Breast epithelium (tissue), 4 donors: ENCODE data around the gene MRPS27. TPM values are rescaled to one million over a fixed set of nuclear protein-coding genes. Genes with fewer than 3 reads are reported as not detected.

Experiments used
- DNase-seq, 2 donors: peaks; one replicate each; pipeline ENCODE4 v3.0.0-alpha.2; 2019; ENCODE audit warnings: low spot score in 2 of 2
- H3K27ac ChIP-seq, 2 donors: fragments of 200-600 bp; sonication (generic) in 1 of 2; one replicate each; pipeline ENCODE4 v1.5.1; 2016 to 2019; ENCODE audit warnings: mild to moderate bottlenecking in 1 of 2
- H3K27me3 ChIP-seq, 2 donors: fragments of 200-600 bp; sonication (generic) in 1 of 2; one replicate each; pipeline versions ENCODE4 v1.5.1 to v1.6.0; 2017 to 2019; ENCODE audit warnings: control low read depth in 1 of 2, mild to moderate bottlenecking in 1 of 2
- H3K36me3 ChIP-seq: fragments of 200-600 bp; one replicate; pipeline ENCODE4 v1.5.1; 2019
- H3K4me1 ChIP-seq, 2 donors: fragments of 200-600 bp; sonication (generic); one replicate each; pipeline ENCODE4 v1.5.1; 2016 to 2019; ENCODE audit warnings: control low read depth in 1 of 2
- H3K4me3 ChIP-seq, 3 donors: fragments of 200-600 bp; sonication (generic); 1 replicate in 2 of 3; 2 replicates in 1 of 3; pipeline ENCODE4 v1.5.1; 2016 to 2019; ENCODE audit warnings: mild to moderate bottlenecking in 3 of 3, moderate library complexity in 2 of 3
- H3K9me3 ChIP-seq, 2 donors: fragments of 200-600 bp; sonication (generic) in 1 of 2; one replicate each; pipeline ENCODE4 v1.5.1; 2016 to 2019; ENCODE audit warnings: control low read depth in 1 of 2
- POLR2A ChIP-seq: fragments of 450-650 bp; IDR thresholded peaks from one replicate; pipeline ENCODE4 v1.6.1; 2016; ENCODE audit warnings: antibody characterized with exemption, mild to moderate bottlenecking, moderate library complexity
- POLR2AphosphoS5 ChIP-seq, 3 donors: sonication (generic); formaldehyde crosslinking; IDR thresholded peaks; one replicate each; pipeline ENCODE4 v1.6.1; 2017; ENCODE audit warnings: antibody characterized with exemption in 3 of 3
- intact Hi-C: fragments of 100-400 bp; cut with DNase I; formaldehyde crosslinking; loops from one replicate; pipeline ENCODE4 v1.15.1; 2023; ENCODE audit warnings: low total_unique reads
- total RNA-seq, 3 donors: library from RNA; depleted of rRNA; stranded (reverse); fragments of >200 nt; gene quantifications; one replicate each; pipeline ENCODE4 v1.1.0, GENCODE V29; 2016
- TF ChIP-seq, protein P1 (sequence below), 3 donors: fragments of 450-650 bp; IDR thresholded peaks; one replicate each; pipeline ENCODE4 v1.5.1; 2016 to 2017; ENCODE audit warnings: antibody characterized with exemption in 3 of 3, mild to moderate bottlenecking in 3 of 3, moderate library complexity in 3 of 3

Gene MRPS27
- total RNA-seq, 3 donors from 2014 or later = 47.8 to 71.3 (median 51.8) TPM

GRCh38 chr5:72231991-72232703 lies 87.9 kb downstream of the MRPS27 start:
- TF ChIP-seq POLR2A (no peak), POLR2AphosphoS5 (IDR thresholded peaks at IDR 0.05) (no peak)
- TF ChIP-seq, protein P1, sequence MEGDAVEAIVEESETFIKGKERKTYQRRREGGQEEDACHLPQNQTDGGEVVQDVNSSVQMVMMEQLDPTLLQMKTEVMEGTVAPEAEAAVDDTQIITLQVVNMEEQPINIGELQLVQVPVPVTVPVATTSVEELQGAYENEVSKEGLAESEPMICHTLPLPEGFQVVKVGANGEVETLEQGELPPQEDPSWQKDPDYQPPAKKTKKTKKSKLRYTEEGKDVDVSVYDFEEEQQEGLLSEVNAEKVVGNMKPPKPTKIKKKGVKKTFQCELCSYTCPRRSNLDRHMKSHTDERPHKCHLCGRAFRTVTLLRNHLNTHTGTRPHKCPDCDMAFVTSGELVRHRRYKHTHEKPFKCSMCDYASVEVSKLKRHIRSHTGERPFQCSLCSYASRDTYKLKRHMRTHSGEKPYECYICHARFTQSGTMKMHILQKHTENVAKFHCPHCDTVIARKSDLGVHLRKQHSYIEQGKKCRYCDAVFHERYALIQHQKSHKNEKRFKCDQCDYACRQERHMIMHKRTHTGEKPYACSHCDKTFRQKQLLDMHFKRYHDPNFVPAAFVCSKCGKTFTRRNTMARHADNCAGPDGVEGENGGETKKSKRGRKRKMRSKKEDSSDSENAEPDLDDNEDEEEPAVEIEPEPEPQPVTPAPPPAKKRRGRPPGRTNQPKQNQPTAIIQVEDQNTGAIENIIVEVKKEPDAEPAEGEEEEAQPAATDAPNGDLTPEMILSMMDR (IDR thresholded peaks at IDR 0.05) = no peak
- Histone ChIP-seq H3K36me3 (no peaks in the 10 kb centered on the region), H3K27me3 (no peaks in the 10 kb centered on the region), H3K27ac (no peak overlapping the region), H3K4me1 (no peaks in the 10 kb centered on the region), H3K4me3 (no peak overlapping the region), H3K9me3 (no peaks in the 10 kb centered on the region)
- no peak for DNase-seq
- intact Hi-C loops = no loop called here

DNA sequence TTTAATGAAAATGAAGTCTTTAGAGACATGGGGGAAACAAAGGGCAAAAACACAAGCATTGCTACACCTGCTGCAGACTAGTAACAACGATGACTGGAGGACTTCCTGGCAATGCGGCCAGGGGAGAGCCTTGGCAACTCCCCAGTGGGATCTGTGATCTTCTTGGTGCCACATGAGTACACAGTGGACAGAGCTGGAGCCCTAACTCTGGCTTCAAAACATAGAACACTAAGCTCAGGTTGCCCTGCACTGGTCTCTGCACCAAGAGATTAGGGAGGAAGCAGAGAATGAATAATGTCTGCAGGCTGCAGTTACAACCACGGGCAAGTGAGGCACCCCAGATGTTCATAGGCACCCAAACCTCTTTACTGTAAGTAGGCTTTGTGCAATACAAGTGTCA lies 91.1 kb downstream of the MRPS27 start:
- no peak for DNase-seq
- TF ChIP-seq POLR2AphosphoS5 (IDR thresholded peaks at IDR 0.05) (no peak), POLR2A (no peak)
- TF ChIP-seq, protein P1 (IDR thresholded peaks at IDR 0.05) = no peak
- H3K27me3 ChIP-seq = no peaks in the 10 kb centered on the region
- H3K4me1 ChIP-seq = no peaks in the 10 kb centered on the region
- intact Hi-C loops = no loop called here
- H3K27ac ChIP-seq = no peak overlapping the region
- no peaks in the 10 kb centered on the region for H3K36me3 ChIP-seq
- no peaks in the 10 kb centered on the region for H3K9me3 ChIP-seq
- H3K4me3 ChIP-seq = no peak overlapping the region

DNA sequence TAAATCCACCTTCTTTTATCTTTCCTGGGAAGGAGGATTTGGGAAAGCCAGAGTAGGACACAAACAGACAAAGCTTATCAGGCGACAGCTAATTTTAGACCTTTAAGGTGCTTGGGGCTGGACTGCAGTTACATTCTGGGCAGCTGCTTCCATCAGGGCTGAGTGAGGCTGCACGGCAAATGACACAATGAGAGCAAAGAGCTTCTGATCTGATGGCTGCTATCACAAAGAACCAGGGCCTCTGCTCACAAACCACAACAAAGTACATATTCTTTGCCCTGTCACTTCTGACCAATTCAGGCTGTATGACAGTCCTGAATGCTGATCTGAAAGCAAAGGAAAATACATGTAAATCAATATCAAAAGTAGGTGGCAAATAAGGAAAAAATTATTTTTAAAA lies 93.1 kb downstream of the MRPS27 start:
- no peaks in the 10 kb centered on the region for H3K36me3 ChIP-seq

GRCh38 chr5:72225741-72226140 lies 94.3 kb downstream of the MRPS27 start:
- Histone ChIP-seq H3K9me3 (no peaks in the 10 kb centered on the region), H3K27me3 (no peaks in the 10 kb centered on the region), H3K4me3 (no peak overlapping the region), H3K4me1 (no peaks in the 10 kb centered on the region), H3K36me3 (no peaks in the 10 kb centered on the region), H3K27ac (no peak overlapping the region)
- intact Hi-C loops = no loop called here
- TF ChIP-seq POLR2AphosphoS5 (IDR thresholded peaks at IDR 0.05) = no peak
- no peak for TF ChIP-seq POLR2A
- TF ChIP-seq, protein P1 (IDR thresholded peaks at IDR 0.05) = no peak
- no peak for DNase-seq

More for the DNA sequence above, 93.1 kb downstream of the MRPS27 start:
- Histone ChIP-seq H3K9me3 (no peaks in the 10 kb centered on the region), H3K27ac (no peak overlapping the region), H3K4me1 (no peaks in the 10 kb centered on the region), H3K27me3 (no peaks in the 10 kb centered on the region), H3K4me3 (no peak overlapping the region)
- intact Hi-C loops = no loop called here
- TF ChIP-seq, protein P1 (IDR thresholded peaks at IDR 0.05) = no peak
- no peak for DNase-seq

DNA sequence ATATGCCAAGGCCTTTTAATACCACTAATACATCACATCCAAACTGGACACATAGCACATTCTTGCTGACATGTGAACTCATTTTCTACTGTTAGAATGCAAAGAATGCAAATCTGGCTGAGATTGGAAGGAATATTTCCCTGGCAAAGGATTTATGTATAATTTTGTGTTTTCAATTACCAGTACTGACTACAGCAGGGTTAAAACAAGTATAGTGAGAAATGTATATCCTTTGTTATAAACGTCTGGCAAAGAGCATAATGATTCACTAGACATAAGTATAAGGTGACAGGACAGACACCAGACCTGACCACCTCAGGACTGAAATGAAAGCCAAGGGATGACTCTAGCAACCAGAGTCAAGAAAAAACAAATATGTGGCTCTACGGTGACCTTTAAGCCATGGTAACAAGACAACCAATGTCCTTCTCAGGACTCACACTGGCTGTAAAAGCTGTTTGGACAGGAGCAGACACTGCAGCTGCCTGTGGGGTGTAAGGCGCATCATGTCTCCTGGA lies 95.0 kb downstream of the MRPS27 start:
- no peaks in the 10 kb centered on the region for H3K9me3 ChIP-seq
- no peaks in the 10 kb centered on the region for H3K36me3 ChIP-seq
- no peak overlapping the region for H3K27ac ChIP-seq
- no peaks in the 10 kb centered on the region for H3K27me3 ChIP-seq
- no peak for DNase-seq
- H3K4me1 ChIP-seq = no peaks in the 10 kb centered on the region
- H3K4me3 ChIP-seq = no peak overlapping the region
- TF ChIP-seq POLR2AphosphoS5 (IDR thresholded peaks at IDR 0.05) (no peak), POLR2A (no peak)
- TF ChIP-seq, protein P1 (IDR thresholded peaks at IDR 0.05) = no peak
- intact Hi-C loops = no loop called here
